ENCODE results near the gene PDP2. TPM values are rescaled to one million over a fixed set of nuclear protein-coding genes. Genes with fewer than 3 reads are reported as not detected.

PDP2 gene
- total RNA-seq, 1 donor from 2014 or later: 16.1 TPM

DNA sequence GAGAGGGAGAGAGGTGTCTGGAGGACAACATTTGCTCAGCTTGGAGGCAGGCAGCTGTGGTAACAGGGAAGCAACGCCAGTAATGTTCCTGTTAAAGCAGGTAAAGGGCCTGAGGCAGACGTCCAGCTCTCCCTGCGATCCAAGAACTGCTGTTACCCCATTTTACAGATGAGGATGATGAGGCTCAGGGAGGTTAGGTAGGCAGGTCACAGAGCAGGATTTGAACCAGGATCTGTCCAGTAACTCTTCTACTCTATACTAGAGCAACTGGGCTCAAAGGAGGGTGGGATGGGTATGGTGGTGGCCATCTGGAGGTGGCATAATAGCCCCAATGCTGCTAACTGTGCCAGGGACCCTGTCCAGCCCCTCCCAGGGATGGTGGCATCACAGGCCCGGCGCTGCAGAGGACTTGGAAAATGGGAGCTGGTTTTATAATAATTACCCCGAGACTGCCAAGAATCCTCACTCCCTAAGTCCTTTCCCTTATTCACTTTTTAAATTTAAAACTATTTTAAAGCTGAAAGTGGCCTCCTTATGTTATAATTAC lies 24.1 kb upstream of the PDP2 start:
- Mint-ChIP-seq H3K27me3 (no peaks in the 10 kb centered on the region), H3K9me3 (no peaks in the 10 kb centered on the region), H3K4me3 (no peak overlapping the region), H3K36me3 (no peaks in the 10 kb centered on the region), H3K27ac (no peak overlapping the region), H3K4me1 (ENCODE audit: unreplicated experiment) (no peaks in the 10 kb centered on the region)
- no peak for DNase-seq (ENCODE audit: extremely low spot score, unreplicated experiment)
- no peak for TF ChIP-seq CTCF (conservative IDR thresholded peaks at IDR 0.05)

DNA sequence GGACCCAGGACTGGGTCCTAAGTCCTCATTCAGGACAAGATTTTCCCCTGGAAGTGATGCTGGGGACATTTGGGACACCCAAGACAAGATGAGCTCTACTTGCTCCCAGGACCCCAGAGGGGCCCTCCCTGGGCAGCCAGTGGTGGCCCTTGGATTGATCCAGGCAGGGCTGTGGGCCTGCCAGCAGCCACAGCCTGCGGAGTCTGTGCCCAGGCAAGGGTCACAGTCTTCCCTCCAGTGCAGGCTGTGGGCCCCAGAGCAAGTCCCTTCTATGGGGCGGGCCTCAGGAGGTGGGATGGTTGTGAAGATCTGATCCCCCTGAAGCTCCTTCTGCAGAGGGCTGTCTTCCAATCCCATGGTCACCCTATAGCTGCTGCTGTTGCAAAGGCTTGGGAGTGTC lies 23.5 kb upstream of the PDP2 start:
- Mint-ChIP-seq H3K36me3 (no peaks in the 10 kb centered on the region), H3K4me3 (peak overlapping the region; percentile 31), H3K4me1 (ENCODE audit: unreplicated experiment) (no peaks in the 10 kb centered on the region), H3K27me3 (no peaks in the 10 kb centered on the region), H3K9me3 (no peaks in the 10 kb centered on the region), H3K27ac (no peak overlapping the region)
- DNase-seq (ENCODE audit: extremely low spot score, unreplicated experiment): no peak
- no peak for TF ChIP-seq CTCF (conservative IDR thresholded peaks at IDR 0.05)

DNA sequence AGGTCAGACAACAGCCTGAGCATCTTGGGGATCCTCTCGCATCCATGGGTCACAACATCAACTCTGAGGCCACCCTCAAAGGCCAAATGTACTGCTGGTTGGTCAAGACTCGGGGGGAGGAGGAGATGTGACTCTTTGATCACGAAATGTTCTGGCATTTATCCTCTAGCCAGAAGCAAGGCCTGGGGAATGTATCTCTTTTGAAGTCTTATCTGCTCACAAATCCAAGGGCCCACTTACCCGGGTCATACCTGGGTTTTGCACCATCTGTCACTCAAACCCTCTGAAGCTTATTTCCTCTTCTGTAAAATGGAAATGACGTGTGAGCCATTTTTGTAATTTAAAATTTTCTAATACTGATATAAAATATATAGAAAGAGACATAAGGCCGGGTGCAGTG lies 22.9 kb upstream of the PDP2 start:
- H3K4me1 Mint-ChIP-seq (ENCODE audit: unreplicated experiment): no peaks in the 10 kb centered on the region
- no peak for DNase-seq (ENCODE audit: extremely low spot score, unreplicated experiment)
- no peaks in the 10 kb centered on the region for H3K27me3 Mint-ChIP-seq
- H3K9me3 Mint-ChIP-seq: no peaks in the 10 kb centered on the region
- no peak overlapping the region for H3K27ac Mint-ChIP-seq
- H3K36me3 Mint-ChIP-seq: no peaks in the 10 kb centered on the region
- no peak for TF ChIP-seq CTCF (conservative IDR thresholded peaks at IDR 0.05)
- H3K4me3 Mint-ChIP-seq: no peak overlapping the region

- H3K27me3 Mint-ChIP-seq: no peaks in the 10 kb centered on the region
- no peaks in the 10 kb centered on the region for H3K36me3 Mint-ChIP-seq
- H3K4me1 Mint-ChIP-seq (ENCODE audit: unreplicated experiment): no peaks in the 10 kb centered on the region
- H3K9me3 Mint-ChIP-seq: no peaks in the 10 kb centered on the region
- H3K4me3 Mint-ChIP-seq: no peak overlapping the region
- H3K27ac Mint-ChIP-seq: no peak overlapping the region
- TF ChIP-seq CTCF (conservative IDR thresholded peaks at IDR 0.05): no peak
- no peak for DNase-seq (ENCODE audit: extremely low spot score, unreplicated experiment)
These were observed 21.4 kb upstream of the PDP2 start for GRCh38 chr16:66858740-66859396.

- no peaks in the 10 kb centered on the region for H3K4me1 Mint-ChIP-seq (ENCODE audit: unreplicated experiment)
- no peak for TF ChIP-seq CTCF (conservative IDR thresholded peaks at IDR 0.05)
- no peaks in the 10 kb centered on the region for H3K27me3 Mint-ChIP-seq
- H3K27ac Mint-ChIP-seq: no peak overlapping the region
- H3K36me3 Mint-ChIP-seq: no peaks in the 10 kb centered on the region
- H3K9me3 Mint-ChIP-seq: no peaks in the 10 kb centered on the region
- H3K4me3 Mint-ChIP-seq: no peak overlapping the region
- no peak for DNase-seq (ENCODE audit: extremely low spot score, unreplicated experiment)
These were observed 20.8 kb upstream of the PDP2 start for GRCh38 chr16:66859397-66860068.
